ENCODE results near the gene RASD1.

DNA sequence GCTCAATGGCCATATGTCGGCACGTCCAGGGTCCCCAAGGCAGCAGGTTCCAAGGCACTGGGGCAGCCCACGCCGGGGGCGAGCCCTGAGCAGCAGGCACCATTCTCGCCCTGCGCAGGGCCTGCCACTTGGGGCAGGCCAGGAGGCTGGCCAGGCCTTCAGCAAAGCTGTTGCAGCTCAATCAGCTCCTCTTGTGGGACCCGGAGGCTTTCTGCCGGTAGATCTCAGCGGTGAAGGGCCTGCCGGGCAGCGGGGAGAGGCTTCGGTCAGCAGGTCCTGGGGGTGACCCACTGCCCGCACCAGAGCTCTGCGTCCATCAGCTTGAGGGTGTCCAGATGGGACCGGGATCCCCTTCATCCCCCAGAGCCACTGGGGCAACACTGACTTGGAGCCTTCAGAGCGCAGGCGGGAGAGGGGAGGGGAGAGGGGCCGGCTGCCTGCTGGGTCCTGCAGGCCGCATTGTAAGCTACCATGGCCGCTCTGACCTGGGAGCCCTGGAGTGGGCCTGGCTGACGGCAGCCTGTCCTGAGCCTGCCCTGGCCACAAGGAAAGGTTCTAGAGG lies 9.5 kb upstream of the RASD1 start:
- TF ChIP-seq POLR2A (IDR thresholded peaks at IDR 0.05) (no peak), CTCF (IDR thresholded peaks at IDR 0.05) (no peak)
